GM18873 (cell line): ENCODE results near the gene CHTOP.
"Not testable (repeated sequence)": the region's sequence is repeated elsewhere in the genome, so short reads cannot be mapped to it uniquely, and the experiment has no call there.

Experiments
- ATAC-seq: cut with Tn5 transposase; IDR thresholded peaks from one replicate; pipeline ENCODE4 v1.9.1; 2021; ENCODE audit warnings: mild to moderate bottlenecking, moderate library complexity, moderate number of reproducible peaks; ENCODE audit not compliant: unreplicated experiment, low FRiP score

Gene CHTOP, protein sequence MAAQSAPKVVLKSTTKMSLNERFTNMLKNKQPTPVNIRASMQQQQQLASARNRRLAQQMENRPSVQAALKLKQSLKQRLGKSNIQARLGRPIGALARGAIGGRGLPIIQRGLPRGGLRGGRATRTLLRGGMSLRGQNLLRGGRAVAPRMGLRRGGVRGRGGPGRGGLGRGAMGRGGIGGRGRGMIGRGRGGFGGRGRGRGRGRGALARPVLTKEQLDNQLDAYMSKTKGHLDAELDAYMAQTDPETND

DNA sequence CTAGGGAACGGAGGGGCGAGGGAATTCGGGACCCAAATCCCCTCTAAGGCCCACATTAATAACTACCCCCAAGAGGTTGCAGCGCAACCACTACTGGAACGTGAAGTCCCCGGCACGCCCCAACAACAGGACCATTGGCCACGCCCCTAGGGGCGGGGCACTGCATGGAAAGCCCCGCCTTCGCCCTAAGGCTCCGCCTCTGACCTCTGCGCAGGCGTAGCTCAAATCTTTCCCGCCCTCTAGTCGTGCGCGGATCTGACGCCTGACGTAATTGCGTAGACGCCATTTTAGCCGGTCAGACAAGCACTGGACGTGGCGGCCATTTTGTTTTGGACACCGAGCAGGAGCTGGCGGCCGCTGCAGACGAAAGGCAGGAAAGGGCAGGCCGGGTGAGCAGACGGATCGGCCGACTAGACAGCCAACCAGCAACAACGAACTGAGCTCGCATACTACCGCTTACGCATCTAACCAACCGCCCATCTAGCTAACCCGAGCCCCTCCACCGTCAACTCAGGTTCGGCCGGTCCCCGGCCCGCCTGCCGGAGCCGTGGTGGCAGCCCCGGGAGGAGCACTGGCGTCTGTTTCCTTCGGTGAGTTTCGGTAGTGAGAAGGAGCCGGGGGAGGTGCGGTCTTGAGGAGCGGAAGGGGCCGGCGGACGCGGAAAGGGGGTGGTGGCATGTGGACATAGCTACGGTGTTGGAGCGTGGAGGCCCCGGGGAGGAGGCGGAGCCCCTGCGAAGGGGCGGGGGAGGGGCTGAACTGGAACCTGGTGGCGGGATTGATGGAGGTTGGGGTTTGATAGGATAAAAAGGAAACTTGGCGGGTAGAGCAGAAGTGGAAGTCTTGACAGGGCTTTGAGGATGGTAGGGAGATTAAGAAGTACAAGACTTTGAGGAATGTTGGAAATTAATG lies at the start of gene CHTOP:
TSS of gene CHTOP (plus strand) at position 313 of the 912 bp plus-strand sequence. CDS start 2,523 bp downstream, outside the sequence.
- peak; percentile 88 for ATAC-seq

DNA sequence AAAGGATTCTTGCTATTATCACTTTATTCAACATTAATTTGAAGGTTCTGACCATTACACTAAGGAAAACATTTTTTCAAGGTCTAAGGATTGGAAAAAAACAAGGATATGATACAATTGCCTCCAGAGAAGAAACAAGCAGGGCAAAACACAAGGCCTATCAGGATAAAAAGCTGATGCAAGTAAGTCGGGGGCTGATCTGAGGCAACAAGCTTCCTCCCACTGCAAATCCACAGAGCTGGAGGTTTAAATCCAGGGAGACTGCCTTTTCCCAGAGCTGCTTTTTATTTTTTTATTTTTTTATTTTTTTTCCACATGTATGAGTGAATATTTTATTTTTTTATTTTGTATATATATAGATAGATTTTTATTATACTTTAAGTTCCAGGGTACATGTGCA lies 48.9 kb upstream of the CHTOP start:
- no peak for ATAC-seq

DNA sequence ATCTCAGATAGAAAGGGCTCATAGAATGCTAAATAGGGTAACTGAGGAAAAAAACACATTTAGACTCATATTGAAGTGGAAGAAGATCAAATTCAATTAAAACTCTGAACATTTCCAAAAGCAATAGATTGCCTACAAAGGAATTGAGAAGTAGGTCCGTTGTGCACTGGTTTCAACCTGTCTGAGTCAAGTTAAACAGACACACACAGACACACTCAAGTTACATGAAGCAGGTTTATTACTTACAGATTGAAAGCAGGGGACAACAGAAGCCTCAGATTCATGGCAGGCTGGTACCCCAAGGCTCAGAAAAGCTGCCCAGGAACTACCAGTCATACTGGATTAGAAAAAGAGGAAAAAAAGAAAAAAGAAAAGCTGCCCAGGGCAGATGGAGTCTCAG lies 47.5 kb upstream of the CHTOP start:
- ATAC-seq: no peak

DNA sequence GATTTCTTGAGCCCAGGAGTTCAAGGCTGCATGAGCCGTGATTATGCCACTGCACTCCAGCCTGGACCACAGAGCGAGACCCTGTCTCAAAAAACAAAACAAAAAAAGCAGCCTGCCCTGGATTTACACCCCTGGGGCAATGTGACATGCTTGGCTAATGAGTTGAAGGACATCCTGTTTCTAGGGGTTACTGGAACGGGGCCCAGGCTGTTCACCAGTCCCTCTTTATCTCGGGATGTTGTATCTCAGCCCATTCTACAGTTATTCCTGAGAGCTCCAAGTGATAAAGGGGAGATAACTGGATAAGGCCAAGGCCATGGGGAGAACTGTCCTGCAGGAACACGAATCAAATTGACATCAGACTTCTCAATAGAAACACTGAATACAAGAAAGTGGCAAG lies 46.6 kb upstream of the CHTOP start:
- no peak for ATAC-seq

DNA sequence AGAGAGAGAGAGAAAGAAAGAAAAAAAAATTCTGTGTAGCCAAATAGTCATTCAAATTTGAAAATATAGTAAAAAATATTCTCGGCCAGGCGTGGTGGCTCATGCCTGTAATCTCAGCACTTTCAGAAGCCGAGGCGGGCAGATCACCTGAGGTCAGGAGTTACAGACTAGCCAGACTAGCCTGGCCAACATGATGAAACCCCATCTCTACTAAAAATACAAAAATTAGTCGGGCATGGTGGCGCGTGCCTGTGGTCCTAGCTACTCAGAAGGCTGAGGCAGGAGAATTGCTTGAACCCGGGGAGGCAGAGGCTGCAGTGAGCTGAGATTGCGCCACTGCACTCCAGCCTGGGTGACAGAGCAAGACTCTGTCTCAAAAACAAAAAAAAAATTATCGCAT lies 45.8 kb upstream of the CHTOP start:
- ATAC-seq: not testable (repeated sequence)

DNA sequence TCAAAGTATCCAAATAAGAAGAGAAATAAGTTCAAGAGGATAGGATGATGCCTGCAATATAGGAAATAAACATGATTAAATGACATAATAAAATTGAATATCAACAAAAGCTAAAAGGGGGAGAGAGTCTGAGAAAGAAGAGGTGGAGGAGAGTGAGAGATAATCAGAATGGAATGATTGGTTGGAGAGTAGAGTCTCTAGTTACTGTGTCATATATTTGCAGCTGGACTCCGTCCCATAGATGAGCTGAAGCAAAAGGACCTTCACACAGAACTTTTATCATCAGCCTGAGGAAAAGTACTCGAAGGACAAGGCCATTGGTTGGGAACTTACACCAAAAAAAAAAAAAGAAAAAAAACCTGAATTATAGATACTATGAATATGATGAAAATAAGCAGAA lies 45.4 kb upstream of the CHTOP start:
- no peak for ATAC-seq

DNA sequence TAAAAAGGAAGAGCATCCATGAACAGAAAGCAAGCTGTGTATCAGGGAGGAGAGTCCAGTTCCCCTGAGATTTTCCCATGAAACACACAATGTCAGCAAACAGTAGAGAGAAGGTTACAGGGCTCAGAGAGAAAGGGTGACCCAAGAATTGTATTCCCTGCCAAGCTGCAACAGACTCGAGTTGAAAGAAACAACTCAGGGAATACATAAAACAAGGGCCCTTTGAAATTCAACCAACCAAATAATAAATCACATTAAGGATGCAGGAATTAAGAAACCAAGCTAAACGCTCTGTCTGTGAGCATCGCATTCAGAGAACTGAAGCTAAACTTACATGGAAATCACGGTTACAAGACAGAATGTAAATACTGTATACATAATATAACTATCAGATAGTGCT lies 41.1 kb upstream of the CHTOP start:
- no peak for ATAC-seq

DNA sequence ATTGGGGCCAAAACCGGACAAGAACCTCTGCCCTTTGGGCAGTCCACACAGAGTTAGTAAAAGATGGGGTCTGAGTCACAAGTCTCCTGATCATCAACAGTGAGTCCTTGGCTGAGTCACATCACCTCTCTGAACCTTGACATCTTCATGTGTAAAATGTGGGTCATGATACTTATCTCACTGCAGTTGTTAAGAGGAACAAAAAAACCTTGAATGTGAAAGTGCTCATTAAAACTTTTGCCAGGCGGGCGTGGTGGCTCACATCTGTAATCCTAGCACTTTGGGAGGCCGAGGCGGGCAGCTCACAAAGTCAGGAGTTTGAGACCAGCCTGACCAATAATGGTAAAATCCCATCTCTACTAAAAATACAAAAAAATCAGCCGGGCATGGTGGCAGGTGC lies 36.7 kb upstream of the CHTOP start:
- no peak for ATAC-seq

DNA sequence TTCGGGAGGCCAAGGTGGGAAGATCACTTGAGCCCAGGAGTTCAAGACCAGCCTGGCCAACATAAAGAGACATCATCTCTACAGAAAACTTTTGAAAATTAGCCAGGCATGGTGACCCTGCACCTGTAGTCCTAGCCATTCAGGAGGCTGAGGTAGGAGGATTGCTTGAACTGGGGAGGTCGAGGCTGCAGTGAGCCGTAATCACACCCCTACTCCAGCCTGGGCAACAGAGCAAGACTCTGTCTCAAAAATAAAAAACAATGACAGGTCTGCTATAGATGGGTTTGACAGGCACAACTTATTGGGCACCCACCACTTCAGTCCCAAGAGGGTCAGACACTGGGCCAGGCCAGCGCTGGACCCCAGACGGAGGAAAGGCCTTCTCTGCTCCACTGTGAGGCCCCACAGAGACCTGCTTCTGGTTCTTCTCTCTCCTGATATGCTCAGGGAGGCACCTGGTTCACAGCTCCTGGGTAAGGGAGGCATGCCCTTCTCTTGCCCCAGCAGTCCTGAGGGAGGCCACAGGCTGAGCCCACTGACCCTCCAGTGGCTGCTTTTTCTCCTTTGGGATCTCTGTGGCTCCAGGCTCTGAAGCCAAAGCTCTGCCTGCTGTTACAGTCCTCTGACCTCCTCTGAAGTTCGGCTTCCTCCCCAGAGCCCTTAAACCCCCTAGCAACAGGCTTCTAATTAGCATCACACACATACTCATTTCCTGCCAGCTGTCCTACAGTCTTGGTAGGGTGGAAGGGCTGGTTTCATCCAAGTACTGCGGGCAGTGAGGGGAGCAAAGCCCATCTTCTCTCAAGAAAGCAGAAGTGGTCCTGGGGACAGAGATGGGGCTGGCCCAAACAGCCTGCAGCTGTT lies 35.3 kb upstream of the CHTOP start:
- ATAC-seq: peak; percentile 95

DNA sequence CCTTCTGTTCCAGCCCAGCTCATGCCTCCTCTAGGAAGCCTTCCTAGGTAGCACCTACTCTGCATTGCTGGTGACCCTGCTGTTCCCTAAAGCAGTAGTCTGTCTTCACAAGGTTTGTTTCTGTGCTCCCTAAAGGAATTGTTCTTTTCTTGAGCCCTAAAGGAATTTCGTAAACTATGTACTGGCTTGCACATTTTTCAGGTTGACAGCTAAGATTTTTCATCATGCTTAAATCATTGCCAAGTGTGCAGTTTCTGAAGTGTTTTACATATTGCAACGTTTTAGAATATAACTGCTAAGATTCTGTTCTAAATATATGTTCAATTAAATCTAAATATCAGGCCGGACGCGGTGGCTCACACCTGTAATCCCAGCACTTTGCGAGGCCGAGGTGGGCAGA lies 34.0 kb upstream of the CHTOP start:
- ATAC-seq: no peak

DNA sequence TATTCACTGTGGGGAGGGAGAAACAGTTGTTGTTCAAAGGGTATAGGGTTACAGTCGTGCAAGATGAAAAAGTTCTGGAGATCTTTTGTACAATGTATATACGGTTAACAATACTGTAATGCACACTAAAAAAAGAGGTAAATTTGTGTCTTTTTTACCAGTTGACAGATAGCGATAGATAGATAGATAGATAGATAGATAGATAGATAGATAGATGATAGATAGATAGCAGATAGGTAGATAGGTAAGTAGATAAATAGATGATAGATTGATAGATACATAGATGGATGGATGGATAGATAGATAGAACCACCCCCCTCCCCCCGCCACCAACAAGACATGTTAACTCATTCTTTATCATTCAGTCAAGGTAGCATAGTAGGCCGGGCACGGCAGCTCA lies 31.1 kb upstream of the CHTOP start:
- no peak for ATAC-seq

DNA sequence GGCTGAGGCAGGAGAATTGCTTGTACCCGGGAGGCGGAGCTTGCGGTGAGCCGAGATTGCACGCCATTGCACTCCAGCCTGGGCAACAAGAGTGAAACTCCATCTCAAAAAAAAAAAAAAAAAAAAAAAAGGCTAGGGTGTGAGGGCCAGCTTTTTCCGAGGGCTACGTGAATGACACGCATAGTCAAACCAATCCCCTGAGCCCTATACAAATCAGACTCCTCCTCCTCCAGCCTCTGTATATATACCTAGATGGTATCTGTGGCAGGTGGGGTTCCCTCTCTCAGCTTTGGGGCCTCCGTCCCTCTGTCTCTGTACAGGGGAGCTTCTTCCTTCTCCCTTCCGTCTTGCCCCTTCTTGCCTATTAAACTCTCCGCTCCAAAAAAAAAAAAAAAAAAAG lies 27.7 kb upstream of the CHTOP start:
- ATAC-seq: no peak

DNA sequence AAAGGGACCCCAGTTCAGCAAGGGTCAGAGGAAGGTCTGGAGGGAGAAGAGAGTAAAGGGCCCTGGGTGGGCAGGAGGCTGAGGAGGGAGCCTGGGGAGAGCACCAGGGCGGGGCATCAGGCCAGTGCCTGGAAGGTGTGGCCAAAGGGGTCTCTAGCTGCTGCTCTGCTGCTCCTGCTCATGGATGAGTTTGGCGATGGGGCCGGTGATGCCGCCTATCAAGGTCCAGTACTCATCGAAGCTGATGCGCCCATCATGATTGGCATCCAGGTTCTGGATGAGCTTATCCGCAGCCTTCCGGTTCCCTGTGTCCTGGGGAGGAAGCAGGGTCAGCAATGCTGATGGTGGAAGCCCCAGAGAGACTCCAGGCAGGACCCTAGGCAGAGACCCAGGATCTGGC lies 26.5 kb upstream of the CHTOP start:
- ATAC-seq: no peak

DNA sequence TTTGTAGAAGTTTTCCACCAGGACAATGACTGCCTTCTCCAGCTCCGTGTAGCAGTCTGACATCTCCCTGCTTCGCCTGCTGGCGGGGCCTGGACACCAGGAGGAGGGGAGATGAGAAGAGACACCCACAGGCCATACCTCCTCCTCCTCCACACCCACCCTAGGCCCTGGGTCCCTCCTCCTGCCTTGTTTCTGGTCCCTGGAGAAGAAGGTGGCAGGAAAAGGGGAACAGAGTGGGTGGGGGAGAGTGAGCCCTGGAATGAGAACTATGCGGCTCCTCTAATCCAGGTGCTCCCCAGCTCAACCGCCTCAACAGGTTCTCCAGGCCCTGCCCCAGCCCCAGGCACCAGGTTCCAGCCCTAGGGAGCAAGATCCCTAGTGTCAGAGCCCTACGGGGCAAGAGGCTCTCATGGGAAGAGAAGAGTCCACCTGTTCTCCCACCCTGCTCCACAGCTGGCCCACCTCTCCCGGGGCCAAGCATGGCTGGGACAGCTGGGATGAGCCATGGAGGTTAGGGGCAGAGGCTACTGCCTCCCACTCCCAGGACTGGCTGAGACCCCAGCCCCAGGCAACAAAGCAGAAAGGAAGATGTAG lies 25.7 kb upstream of the CHTOP start:
- no peak for ATAC-seq

DNA sequence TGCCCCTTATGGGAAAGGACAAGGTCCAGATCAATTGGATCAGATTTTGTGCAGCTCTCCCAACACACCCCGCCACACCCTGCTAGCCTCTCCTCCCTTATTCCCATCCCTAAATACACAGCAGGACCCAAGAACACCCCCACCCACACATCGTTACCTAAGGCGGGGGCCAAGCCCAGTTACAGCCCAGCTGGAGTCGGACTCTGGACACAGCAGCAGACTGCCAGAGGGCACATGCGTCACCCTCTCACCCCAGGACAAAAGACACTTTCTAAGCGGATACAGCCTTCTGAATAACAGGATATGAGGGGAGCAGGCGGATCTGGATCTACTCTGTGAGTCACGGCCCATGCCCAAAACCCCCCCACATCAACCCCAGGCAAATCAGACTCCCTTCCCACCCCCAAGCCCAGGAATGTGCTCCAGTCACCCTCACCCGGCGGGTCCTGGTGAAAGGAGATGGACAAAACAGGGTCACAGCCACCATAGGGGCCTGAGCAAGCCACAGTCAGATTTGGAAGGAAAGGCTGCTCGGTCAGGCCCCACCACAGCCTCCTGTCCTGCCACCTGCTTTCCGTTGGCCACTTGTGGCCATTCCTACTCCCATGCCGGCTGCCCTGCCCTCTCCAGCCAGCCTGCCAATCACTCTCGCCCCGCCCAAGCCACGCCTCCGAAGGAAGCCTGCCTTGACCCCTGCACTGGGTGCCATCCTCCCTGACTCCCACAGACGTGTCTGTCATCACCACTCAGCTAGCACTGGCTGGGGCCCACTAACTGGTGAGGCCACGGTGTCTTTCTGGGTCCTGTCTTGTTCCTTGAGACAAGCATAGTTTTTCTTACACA lies 24.9 kb upstream of the CHTOP start:
- no peak for ATAC-seq

DNA sequence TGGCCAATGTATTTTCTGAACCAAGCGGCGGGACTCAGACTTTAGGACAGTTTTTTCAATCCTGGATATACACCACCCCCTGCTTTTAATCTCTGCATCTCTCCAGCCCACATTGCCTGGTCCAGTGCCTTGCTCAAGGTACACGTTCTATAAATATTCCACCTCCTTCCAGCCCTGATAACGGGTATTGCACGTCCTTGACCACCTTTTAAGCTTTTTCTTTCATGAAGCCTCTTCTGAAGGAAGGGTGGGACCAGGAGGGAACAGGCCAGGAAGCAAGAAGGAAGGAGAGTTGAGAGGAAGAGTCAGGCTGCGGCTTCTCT lies 24.3 kb upstream of the CHTOP start:
- no peak for ATAC-seq

DNA sequence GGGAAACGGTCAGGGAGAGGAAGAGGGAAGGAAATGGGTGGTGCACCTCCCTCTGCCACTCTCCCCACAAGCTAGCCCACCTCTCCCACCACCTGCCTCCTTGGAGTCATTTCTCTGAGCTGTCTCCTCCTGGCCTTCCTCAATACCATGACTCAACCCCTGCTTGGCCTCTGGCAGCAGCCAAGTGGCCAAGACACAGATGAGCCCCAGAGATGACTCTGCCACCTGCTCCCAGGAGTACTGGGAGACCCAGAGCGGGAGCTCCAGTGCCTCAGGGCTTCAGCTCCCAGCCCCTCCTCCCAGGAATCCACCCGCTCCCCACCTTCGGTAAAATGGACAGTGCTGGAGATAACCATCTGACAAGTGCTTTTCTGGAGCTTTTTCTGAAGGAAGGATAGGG lies 23.5 kb upstream of the CHTOP start:
- ATAC-seq: no peak

DNA sequence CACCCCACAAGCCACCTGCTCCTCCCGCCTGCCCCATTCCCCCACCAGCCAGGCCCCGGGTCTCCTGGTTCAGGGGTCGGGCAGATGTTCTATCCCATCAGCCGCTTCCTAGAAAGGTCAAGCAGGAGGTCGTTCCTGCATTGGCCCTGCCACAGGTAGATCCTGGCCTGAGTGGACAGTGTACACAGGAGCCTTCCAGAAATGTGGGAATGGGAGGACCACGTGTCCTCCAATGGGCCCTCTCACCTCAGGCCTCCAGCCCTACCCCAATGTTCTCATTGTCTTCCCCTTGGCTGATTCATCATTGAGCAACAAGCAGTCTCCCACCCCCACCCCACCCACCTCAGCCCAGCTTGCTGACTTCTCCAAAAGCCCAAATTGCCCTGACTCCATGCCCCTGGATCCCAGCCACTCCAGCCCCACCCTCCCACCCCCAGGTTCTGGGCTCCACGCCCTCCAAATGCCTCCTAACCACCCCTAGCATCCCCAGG lies 23.0 kb upstream of the CHTOP start:
- no peak for ATAC-seq

DNA sequence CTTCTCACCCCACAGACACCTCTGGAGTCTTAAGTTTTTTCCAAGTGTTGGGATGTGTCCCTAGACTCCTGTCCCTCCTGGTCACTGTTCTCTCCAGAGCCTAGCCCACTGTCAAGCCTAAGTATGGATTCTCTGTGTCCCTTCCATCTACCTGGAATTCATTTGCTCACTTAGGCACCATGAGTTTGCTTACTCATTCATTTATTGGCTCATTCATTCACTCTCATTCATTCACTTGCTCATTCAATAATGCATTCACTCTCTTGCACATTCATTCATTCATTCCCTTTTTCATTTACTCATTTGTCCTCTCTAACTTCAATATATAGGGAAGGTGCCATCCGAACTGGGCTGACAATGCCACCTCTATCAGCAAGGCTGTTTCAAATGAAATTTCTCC lies 22.5 kb upstream of the CHTOP start:
- ATAC-seq: no peak
